Esophagus (tissue), 2 donors: ENCODE measurements around the gene NCAM1. TPM values are rescaled to one million over a fixed set of nuclear protein-coding genes. Genes with fewer than 3 reads are reported as not detected.

Experiments
- H3K27ac ChIP-seq, 2 donors: one replicate each; pipeline ENCODE4 v1.5.1; 2013; ENCODE audit warnings: low read depth in 2 of 2, mild to moderate bottlenecking in 2 of 2, inconsistent platforms in 1 of 2, low read length in 1 of 2, moderate library complexity in 1 of 2
- H3K27me3 ChIP-seq, 2 donors: one replicate each; pipeline ENCODE4 v1.6.1; 2013; ENCODE audit warnings: low read length in 2 of 2, control low read depth in 1 of 2, mild to moderate bottlenecking in 1 of 2; ENCODE audit not compliant: insufficient read depth in 2 of 2, control insufficient read depth in 1 of 2
- H3K36me3 ChIP-seq, 2 donors: one replicate each; pipeline ENCODE4 v1.6.1; 2013; ENCODE audit warnings: low read length in 1 of 2; ENCODE audit not compliant: control insufficient read depth in 2 of 2, insufficient read depth in 2 of 2
- H3K4me1 ChIP-seq, 2 donors: one replicate each; pipeline ENCODE4 v1.6.1; 2013; ENCODE audit warnings: low read length in 1 of 2; ENCODE audit not compliant: control insufficient read depth in 2 of 2, insufficient read depth in 2 of 2
- H3K4me3 ChIP-seq, 2 donors: one replicate each; pipeline ENCODE4 v1.5.1; 2013; ENCODE audit warnings: low read length in 2 of 2, mild to moderate bottlenecking in 2 of 2, low read depth in 1 of 2, moderate library complexity in 1 of 2
- H3K9me3 ChIP-seq, 2 donors: one replicate each; pipeline ENCODE4 v1.6.1; 2013; ENCODE audit warnings: mild to moderate bottlenecking in 2 of 2, low read depth in 1 of 2, low read length in 1 of 2, moderate library complexity in 1 of 2; ENCODE audit not compliant: control insufficient read depth in 2 of 2, insufficient read depth in 1 of 2
- WGBS, 2 donors: extraction: QIAGEN DNeasy Blood & Tissue Kit; methylation state at CpG; one replicate each; pipeline ENCODE4 v1.1.7; 2013; 5-methylcytosine and 5-hydroxymethylcytosine counted together
- polyA plus RNA-seq, 2 donors: library from polyadenylated mRNA; stranded (reverse); fragments of 200-250 nt; gene quantifications; one replicate each; pipeline ENCODE4 v1.2.3, GENCODE V29; 2013
- donor health status: healthy with polysubstance abuse.
- donor health status: Bipolar disorder and iron deficiency.

NCAM1 gene
- polyA plus RNA-seq, 2 donors, result 1.7 to 2.2 TPM

GRCh38 chr11:113193946-113194345 is 232.7 kb downstream of the NCAM1 start:
- Histone ChIP-seq H3K9me3 (no peaks in the 10 kb centered on the region), H3K36me3 (no peaks in the 10 kb centered on the region), H3K4me3 (no peak overlapping the region), H3K27me3 (no peaks in the 10 kb centered on the region), H3K27ac (no peak overlapping the region), H3K4me1 (no peaks in the 10 kb centered on the region)
- 37 to 44% methylated on average over 5 of the region's 5 CpGs for WGBS, 2 donors

DNA sequence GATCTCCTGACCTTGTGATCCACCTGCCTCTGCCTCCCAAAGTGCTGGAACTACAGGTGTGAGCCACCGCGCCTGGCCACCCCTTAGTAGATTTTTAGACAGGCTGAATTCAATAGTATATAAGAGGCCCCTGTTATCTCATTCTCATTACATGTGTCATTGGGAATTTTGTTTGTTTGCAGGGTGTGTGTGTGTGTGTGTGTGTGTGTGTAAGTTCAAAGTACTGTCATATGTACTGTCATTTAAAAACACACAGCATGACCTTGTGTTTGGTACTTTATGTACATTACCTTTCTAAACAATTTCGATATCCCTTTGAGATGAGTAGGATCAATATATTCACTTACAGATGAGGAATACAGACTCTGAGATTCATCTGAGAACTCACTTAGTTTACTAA is 234.5 kb downstream of the NCAM1 start:
- Histone ChIP-seq H3K27me3 (no peaks in the 10 kb centered on the region), H3K36me3 (no peaks in the 10 kb centered on the region), H3K4me1 (no peaks in the 10 kb centered on the region), H3K27ac (no peak overlapping the region), H3K4me3 (no peak overlapping the region), H3K9me3 (no peaks in the 10 kb centered on the region)
- 91 to 94% methylated on average over 3 of the region's 3 CpGs for WGBS, 2 donors

GRCh38 chr11:113197446-113197845 is 236.2 kb downstream of the NCAM1 start:
- no peaks in the 10 kb centered on the region for H3K4me1 ChIP-seq
- 49 to 57% methylated on average over 3 of the region's 3 CpGs for WGBS, 2 donors

DNA sequence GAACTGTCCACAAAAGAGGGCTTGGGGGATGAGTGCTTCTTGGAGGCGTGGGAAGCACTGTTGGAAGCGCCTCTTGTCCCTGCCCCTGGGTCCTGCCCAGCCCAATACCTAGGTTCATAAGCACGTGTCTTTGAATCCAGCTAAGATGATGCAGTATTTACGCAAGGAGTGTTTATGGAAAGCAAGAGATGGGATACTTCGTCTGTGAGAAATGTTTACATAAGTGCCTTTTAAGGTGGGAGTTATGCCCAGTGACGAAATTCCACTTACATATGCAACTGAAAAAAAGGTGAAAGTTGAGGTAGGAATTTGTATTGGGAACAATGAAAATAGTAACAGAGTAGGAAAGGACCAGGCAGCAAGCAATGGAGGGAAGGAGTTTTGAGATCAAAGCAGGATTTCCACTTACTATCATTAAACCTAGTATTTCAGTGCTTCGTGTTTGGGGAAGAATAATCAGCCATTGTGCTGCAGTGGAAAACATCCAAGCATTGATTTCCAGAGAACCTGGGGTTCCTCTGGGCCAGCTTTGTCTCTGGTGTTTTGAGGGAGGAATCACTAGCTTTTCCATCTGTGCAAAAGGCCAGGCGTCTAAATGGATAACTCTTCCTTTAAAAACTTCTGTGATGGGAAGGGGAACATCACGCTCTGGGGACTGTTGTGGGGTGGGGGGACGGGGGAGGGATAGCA is 237.9 kb downstream of the NCAM1 start:
- Histone ChIP-seq H3K36me3 (no peaks in the 10 kb centered on the region), H3K27ac (no peak overlapping the region), H3K27me3 (no peaks in the 10 kb centered on the region), H3K4me3 (no peak overlapping the region), H3K9me3 (no peaks in the 10 kb centered on the region), H3K4me1 (no peaks in the 10 kb centered on the region)
- WGBS, 2 donors, result 52 to 70% methylated on average over 10 of the region's 10 CpGs

More at GRCh38 chr11:113197446-113197845, 236.2 kb downstream of the NCAM1 start:
- H3K27me3 ChIP-seq, result no peaks in the 10 kb centered on the region
- H3K4me3 ChIP-seq, result no peak overlapping the region
- no peak overlapping the region for H3K27ac ChIP-seq
- no peaks in the 10 kb centered on the region for H3K9me3 ChIP-seq
- H3K36me3 ChIP-seq, result no peaks in the 10 kb centered on the region

DNA sequence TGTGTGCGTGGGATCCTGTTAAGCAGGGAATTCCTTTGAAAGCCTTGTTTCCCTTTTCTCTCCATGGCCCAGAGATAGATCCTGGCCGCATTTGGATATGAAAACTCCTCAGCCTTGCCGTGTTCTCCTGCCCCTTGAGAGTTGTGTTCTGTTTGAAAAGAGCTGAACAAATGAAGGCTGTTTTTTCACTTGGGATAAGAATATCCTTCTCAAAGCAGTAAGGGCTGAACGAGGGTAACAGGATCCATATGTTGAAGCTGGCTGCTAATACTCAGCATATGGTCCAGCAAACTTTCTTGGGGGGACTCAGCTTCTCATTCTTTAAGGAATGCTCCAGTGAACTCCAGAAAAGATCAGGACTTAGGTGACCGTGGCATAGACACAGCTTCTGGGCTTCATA is 238.6 kb downstream of the NCAM1 start:
- Histone ChIP-seq H3K36me3 (no peaks in the 10 kb centered on the region), H3K27me3 (no peaks in the 10 kb centered on the region), H3K4me1 (no peaks in the 10 kb centered on the region), H3K4me3 (no peak overlapping the region), H3K27ac (no peak overlapping the region), H3K9me3 (no peaks in the 10 kb centered on the region)
- 57 to 59% methylated on average over 5 of the region's 5 CpGs for WGBS, 2 donors

GRCh38 chr11:113201054-113201818 is 240.0 kb downstream of the NCAM1 start:
- Histone ChIP-seq H3K9me3 (no peaks in the 10 kb centered on the region), H3K36me3 (no peaks in the 10 kb centered on the region), H3K27me3 (no peaks in the 10 kb centered on the region), H3K27ac (no peak overlapping the region), H3K4me3 (no peak overlapping the region), H3K4me1 (no peaks in the 10 kb centered on the region)
- WGBS, 2 donors, result 77% methylated on average over 12 of the region's 12 CpGs

- no peaks in the 10 kb centered on the region for H3K4me1 ChIP-seq
- no peaks in the 10 kb centered on the region for H3K36me3 ChIP-seq
- no peak overlapping the region for H3K4me3 ChIP-seq
- H3K27me3 ChIP-seq, result no peaks in the 10 kb centered on the region
- WGBS, 2 donors, result 39 to 57% methylated on average over 1 of the region's 1 CpG
- no peak overlapping the region for H3K27ac ChIP-seq
- no peaks in the 10 kb centered on the region for H3K9me3 ChIP-seq
Observed at GRCh38 chr11:113202431-113202830, 241.2 kb downstream of the NCAM1 start.

DNA sequence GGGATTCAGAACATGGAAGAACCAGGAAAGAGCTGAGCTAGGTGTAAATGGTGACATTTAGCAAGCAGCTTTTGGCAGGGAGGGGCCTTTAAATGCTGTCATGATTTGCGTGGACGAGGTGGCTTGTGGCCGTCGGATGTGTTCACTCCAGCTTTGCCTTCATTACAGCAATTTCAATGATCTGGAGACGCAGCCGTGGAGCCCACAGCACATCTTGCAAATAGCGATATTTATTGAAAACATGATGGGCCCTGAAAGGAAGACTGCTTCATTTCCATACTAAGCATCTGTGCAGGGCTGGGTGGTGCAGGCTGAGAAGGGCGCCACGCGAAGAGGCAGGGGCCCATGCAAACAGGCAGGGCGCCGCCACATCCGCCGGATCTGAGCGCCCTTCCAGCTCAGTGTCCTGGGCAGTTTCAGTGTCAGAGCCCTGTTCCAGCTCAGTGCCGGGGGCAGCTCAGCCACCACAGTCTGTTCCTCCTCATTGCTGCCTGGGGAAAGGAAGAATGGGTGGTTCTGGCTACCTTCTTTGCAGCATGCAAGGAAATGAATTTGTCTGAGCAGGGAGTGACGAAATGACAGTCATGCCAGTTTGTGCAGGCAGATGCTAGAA is 242.0 kb downstream of the NCAM1 start:
- 93 to 94% methylated on average over 17 of the region's 17 CpGs for WGBS, 2 donors
- H3K27ac ChIP-seq, result no peak overlapping the region
- H3K4me3 ChIP-seq, result no peak overlapping the region
- H3K36me3 ChIP-seq, result no peaks in the 10 kb centered on the region
- no peaks in the 10 kb centered on the region for H3K4me1 ChIP-seq
- no peaks in the 10 kb centered on the region for H3K27me3 ChIP-seq
- no peaks in the 10 kb centered on the region for H3K9me3 ChIP-seq

GRCh38 chr11:113204280-113204679 is 243.1 kb downstream of the NCAM1 start:
- Histone ChIP-seq H3K36me3 (no peaks in the 10 kb centered on the region), H3K9me3 (no peaks in the 10 kb centered on the region), H3K27ac (no peak overlapping the region), H3K4me1 (no peaks in the 10 kb centered on the region), H3K27me3 (no peaks in the 10 kb centered on the region), H3K4me3 (no peak overlapping the region)
- WGBS, 2 donors, result 87 to 93% methylated on average over 10 of the region's 10 CpGs
